GM19240 (cell line): ENCODE data around the gene AGO3.
"Not testable (repeated sequence)": the region's sequence is repeated elsewhere in the genome, so short reads cannot be mapped to it uniquely, and the experiment has no call there.

ENCODE experiments used
- DNase-seq: peaks from one replicate; pipeline ENCODE4 v3.0.0; 2011; ENCODE audit warnings: low spot score; ENCODE audit not compliant: insufficient read length

Gene AGO3

DNA sequence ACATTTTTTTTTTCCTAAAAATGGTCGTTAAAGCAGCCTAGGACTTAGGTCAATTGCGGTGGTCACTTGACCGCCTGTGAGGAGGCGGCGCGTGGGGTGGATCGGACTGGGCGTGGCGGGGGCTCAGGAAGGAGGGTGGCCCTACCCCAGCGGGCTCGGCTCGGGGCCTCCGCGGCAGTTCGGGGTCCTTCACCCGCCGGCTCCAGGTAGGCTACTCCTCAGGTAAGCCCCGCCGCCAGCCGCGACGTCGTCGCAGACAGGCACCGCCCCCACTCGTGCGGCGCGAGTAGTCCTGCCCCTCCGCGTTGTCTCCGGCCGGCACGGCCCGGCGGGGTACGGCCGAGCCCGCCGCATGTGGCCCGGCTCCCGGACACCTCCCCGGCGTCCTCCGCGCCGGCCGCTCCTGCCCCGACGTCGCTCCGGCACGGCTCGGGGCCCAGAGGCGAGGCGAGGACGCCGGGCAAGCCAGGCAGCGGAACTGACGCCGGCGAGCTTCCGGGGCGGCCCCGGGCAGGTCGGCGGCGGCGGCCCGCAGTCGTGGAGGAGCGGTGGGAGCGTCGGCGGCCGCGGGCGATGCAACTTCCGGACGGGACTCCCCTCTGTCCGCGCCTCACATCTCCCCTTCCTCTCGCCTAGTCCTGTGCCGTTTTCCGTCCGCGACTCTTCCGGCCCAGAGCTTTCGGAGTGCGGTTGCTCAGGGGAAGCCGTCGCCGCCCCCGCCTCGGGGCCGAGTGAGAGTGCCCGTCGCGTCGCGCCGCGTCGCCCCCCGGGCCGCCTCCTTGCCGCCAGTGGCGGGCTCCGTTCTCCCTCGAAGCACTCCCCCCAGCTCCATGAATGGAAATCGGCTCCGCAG is at the start of gene AGO3:
TSS of gene AGO3 (plus strand) at position 513 of the 853 bp plus-strand sequence. CDS start at position 835, 322 bp downstream.
- peak; percentile 76 for DNase-seq

- no peak for DNase-seq
Measured at GRCh38 chr1:35881850-35882273, 49.0 kb upstream of the AGO3 start.

DNA sequence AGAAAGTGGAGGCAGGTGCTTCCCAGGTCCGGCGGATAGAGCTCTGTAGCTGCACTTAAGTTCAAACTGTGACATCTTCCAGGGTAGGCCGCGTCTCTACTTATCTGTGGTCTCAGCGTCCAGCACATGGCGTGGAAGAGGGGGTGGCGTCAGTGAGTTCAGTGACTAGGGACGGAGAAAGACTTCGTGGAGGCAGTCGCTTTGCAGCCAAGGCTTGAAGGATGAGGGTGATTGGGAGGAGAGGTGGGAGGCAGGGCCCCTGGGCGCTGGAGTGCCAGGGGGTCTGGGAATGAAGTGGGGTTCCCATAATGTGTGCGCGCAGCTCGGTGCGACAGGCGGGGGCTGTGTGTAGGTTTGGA is 48.3 kb upstream of the AGO3 start:
- DNase-seq, result no peak

DNA sequence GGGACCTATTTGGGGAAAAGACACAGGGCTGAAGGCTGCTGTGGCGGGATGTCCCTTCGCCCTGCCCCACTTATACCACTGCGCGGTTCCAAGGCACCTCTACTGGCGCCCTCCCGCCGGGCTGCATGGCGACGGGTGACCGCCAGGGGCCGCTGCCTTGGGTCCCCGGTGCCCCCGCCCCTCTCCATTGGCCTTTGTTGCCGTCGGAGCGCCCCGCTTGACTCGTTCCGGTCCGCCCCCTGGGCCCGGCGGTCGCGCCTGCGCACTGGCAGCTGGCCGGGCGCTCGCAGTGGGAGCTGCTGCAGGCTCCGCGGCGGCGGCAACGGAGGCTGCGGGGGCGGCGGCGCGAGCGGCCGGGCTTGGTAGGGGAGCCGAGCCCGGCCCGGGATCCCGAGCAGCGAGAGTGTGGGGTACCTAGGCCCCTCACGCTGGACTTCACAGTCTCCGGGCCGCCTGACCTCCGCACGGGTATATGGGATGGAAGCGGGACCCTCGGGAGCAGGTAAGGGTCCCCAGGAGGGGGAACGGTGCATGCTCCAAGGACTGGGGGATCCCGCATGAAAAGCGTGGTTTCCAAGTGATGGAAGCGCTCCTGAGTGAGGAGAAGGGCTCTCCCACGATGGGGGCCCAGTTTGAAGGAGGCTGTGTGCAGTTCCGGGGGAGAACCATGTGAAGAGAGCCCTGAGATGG is 47.8 kb upstream of the AGO3 start, which contains the start of gene AGO1:
TSS of gene AGO1 (plus strand) at position 265 of the 690 bp plus-strand sequence. CDS start at position 478, 213 bp downstream.
- peak; percentile 98 for DNase-seq

DNA sequence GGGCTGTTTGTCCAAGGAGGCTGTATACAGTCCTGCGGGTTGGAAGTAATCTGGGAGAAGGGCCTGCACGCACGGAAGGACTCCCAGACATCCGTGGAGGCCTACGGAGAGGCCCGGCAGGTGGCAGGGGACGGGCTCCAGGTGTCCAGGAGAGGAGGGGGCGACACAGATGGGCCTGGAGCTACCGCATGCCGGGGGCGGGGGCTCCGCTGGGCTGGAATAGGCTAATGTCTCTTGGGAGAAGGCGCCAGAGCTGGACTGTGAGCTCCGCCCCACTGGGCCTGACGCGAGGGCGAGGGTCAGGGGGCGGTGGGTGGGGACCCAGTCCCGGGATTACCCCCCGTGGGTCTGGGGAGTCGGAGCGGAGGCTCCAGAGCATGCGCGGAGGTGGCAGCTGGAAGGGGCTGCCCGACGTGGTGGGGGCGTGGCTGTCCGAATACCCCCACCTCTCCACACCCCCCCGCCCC is 47.2 kb upstream of the AGO3 start:
- DNase-seq, result no peak

- no peak for DNase-seq
Measured at GRCh38 chr1:35884934-35885333, 46.0 kb upstream of the AGO3 start.

DNA sequence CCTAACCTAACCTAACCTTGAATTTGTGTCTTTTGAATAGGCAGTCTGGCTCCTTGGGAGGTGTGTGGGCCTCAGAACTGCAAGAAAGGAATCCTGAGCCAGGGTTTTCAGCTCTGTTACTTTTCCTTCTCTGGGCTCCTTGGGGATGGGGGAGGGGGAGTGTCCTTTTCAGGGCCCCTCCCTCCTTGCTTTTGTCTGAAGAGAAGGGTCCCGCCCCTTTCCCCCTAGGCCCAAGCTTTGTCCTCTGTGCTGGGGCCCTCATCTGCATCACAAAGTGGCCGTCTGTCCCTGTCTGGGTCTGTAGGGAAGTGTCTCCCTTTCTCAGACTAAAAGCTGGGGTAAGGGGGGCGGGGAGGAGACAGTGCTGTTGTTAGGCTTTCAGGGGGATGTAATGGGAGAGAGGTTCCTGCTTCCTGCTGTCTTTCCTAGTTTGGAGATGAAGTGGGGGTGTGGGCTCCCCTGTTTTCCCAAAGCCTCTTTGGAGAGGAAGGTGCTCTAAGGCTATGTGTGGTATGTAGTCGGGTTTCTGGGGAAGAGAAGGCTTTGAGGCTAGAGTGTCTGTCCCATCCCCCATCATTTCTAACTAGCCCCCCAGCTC is 44.8 kb upstream of the AGO3 start:
- no peak for DNase-seq

DNA sequence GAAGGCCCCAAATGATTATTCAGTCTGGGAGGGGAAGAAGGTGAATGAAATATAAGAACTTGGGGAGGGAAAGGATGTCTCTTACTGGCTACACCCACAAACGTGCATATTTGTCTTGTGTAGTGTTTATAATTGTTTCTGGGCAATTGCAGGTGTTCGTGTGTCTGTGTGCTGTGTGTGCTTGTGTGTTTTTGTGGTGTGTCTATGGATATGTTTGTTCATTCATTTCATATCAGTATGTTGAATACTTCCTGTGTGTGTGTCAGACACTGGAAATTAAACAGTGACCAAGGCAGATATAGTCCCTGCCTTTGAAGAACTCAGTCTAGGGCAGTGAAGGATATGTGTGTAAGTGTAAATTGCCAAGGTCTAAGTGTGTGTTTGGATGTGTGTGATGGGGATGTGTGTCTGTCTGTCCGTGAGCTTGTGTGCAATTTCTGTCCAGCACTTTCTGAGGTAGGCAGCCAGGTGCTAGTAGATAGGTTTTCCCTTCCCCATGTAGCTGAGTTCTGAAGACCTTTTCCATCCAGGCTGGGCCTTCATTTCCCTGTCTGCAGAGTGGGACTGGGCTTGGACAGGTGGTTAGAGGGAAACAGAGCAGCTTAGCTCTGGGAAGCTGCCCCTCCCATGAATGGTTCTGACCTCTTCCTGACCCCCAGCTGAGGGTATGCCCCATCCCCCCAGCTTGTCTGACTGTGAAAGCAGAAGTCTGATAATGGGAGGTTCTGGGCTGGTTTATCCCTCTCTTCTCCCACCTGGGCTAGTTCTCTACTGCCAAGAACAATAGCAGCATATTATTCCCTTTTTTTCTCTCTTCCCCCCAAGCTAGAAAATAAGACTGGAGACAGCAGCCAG is 44.1 kb upstream of the AGO3 start:
- no peak for DNase-seq

GRCh38 chr1:35887508-35887907 is 43.4 kb upstream of the AGO3 start:
- DNase-seq, result no peak

DNA sequence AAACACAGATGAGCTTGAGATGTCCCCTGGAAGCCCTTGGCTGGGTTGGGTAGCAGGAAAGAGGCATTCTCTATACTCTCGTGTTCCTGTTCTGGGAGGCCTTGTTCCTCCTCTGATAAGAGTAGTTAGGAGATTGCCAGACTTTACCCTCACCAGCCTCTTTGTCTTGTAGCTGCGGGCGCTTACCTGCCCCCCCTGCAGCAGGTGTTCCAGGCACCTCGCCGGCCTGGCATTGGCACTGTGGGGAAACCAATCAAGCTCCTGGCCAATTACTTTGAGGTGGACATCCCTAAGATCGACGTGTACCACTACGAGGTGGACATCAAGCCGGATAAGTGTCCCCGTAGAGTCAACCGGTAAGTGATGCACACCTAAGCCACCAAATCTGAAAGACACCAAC is 42.6 kb upstream of the AGO3 start:
- no peak for DNase-seq

DNA sequence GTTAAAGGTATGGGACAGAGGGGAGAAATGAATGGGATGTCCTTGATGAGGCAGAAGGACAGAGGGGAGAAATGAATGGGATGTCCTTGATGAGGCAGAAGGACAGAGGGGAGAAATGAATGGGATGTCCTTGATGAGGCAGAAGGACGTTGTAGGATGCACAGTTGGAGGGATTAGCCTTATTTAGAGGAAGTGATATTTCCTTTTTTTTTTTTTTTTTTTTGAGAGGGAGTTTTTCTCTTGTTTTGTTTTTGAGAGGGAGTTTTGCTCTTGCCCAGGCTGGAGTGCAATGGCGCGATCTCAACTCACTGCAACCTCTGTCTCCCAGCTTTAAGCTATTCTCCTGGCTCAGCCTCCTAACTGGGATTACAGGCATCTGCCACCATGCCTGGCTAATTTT is 41.9 kb upstream of the AGO3 start:
- not testable (repeated sequence) for DNase-seq

- no peak for DNase-seq
Measured at GRCh38 chr1:35893051-35893879, 37.6 kb upstream of the AGO3 start.

GRCh38 chr1:35894183-35894582 is 36.7 kb upstream of the AGO3 start:
- DNase-seq, result no peak

DNA sequence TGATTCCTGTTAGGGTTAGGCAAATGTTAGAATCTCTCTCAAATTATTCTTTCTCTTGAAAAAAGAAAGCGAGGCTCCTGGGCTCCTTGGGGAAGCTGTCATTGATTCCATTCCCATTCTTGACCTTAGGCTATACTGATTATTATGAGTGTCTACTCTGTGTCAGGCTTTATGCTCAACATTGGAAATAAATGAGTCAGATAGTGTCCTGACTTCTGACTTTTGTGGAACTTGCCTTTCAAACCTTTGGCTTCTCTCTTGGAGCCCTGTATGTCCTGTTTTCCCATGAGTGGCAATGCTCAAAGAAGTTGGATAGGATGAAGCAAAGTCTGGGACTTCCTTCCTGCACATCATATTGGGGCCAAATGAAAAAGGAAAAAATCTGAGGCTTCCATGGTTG is 36.2 kb upstream of the AGO3 start:
- no peak for DNase-seq

DNA sequence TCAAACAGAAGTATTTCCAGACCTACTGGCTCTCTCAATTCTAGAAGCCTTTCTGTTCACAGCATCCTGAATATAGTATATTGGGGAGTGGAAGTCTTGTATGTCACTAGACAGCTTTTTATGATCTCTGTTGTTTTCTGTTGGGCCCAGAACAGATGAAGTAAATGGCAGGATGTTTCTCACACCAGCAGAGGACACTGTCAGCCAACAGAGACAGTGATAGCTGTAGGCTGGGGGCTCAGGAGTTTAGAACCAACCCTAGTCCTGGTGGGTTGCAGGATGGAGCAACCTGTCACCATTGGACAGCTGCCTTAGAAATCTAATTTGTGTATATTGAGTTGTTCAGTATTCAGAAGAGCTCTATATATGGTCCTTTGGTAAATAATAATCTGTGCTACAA is 31.0 kb upstream of the AGO3 start:
- no peak for DNase-seq

- DNase-seq, result no peak
Measured at GRCh38 chr1:35901235-35901634, 29.7 kb upstream of the AGO3 start.

DNA sequence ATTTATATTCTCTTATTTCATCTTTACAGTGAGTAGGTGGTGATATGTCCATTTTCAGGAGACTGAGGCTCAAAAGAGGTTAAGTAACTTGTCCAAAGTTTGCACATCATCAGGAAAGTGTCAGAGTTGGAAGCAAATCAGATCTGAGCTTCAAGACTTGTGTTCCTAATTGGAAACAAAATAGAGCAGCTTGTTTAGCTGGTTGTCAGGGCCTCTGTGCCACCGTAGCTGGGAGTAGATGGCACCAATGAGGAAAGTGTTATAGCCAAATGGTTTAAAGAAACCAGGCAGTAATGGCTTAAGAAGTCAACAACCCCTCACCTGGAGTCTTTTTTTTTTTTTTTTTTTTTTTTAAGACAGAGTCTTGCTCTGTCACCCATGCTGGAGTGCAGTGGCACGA is 28.2 kb upstream of the AGO3 start:
- no peak for DNase-seq

DNA sequence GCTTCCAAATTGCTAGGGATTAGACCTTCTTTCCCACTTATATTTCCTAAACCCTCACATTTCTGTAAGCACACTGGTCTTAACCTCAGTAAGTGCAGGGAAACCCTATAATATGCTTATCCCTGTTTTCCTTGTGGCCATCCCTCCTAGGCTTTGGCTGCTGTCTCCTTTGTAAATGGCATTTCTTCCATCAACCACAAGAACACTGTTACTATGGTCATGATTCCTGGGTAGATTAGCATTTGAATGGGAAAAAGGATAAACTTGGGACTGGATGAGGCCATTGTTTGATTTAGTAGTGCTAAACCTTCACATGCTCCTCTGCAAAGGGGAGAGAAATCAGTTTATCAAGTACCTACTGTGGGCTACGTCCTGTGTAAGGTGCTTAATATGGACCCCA is 16.2 kb upstream of the AGO3 start:
- DNase-seq, result no peak

DNA sequence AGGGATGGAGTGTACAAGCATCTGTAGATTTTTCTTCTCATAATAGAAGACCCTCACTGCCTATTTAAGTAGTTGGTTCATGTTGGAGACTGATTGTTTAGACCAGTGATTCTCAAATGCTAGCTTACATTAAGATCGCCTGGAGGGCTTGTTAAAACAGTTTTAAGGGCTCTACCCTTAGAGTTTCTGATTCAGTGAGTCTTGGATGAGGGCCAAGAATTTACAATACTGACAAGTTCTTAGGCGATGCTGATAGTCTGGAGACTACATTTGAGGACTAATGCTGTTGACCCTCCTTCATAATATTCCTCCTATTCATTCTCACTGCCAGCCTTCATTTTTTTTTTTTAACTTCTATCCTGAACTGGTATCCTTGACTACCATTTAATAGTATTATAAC is 15.2 kb upstream of the AGO3 start:
- DNase-seq, result no peak

- DNase-seq, result no peak
Measured at GRCh38 chr1:35923791-35924221, 7.1 kb upstream of the AGO3 start.
